Natural killer cell (primary cell): Measurements from ENCODE around the gene ATP13A3. TPM values are rescaled to one million over a fixed set of nuclear protein-coding genes. Genes with fewer than 3 reads are reported as not detected.

Experiments
- ATAC-seq, 3 donors: fragments of 150-1000 bp in 2 of 3; fragments of 200-7000 bp in 1 of 3; cut with Tn5 transposase; 1 replicate in 1 of 3; 2 replicates in 2 of 3; pipeline ENCODE4 v1.10.0; 2021; ENCODE audit warnings: mild to moderate bottlenecking in 2 of 3, moderate library complexity in 2 of 3
- DNase-seq, 2 donors: peaks; one replicate each; pipeline versions ENCODE4 v3.0.0 to v3.0.0-alpha.2; 2013 to 2021; ENCODE audit warnings: mixed read lengths in 1 of 2
- H3K27ac ChIP-seq: one replicate; pipeline ENCODE4 v1.5.1; 2013; ENCODE audit warnings: mild to moderate bottlenecking, low read length
- H3K27me3 ChIP-seq: one replicate; pipeline ENCODE4 v1.6.1; 2013; ENCODE audit warnings: low read length; ENCODE audit not compliant: control insufficient read depth, insufficient read depth
- H3K36me3 ChIP-seq: one replicate; pipeline ENCODE4 v1.6.1; 2013; ENCODE audit warnings: low read length; ENCODE audit not compliant: control insufficient read depth, insufficient read depth
- H3K4me1 ChIP-seq: one replicate; pipeline ENCODE4 v1.6.1; 2013; ENCODE audit warnings: low read length; ENCODE audit not compliant: control insufficient read depth, insufficient read depth
- H3K4me3 ChIP-seq: one replicate; pipeline ENCODE4 v1.5.1; 2013; ENCODE audit warnings: low read length
- H3K9me3 ChIP-seq: one replicate; pipeline ENCODE4 v1.6.1; 2013; ENCODE audit warnings: low read length; ENCODE audit not compliant: control insufficient read depth, insufficient read depth
- H3K27ac Mint-ChIP-seq, 2 donors: one replicate each; pipeline ENCODE4 v1.8.0; 2022; ENCODE audit warnings: mild to moderate bottlenecking in 2 of 2, mixed read lengths in 2 of 2, moderate library complexity in 1 of 2
- H3K27me3 Mint-ChIP-seq, 2 donors: one replicate each; pipeline ENCODE4 v1.8.0; 2022; ENCODE audit warnings: low read depth in 2 of 2, mixed read lengths in 2 of 2
- H3K36me3 Mint-ChIP-seq: one replicate; pipeline ENCODE4 v1.8.0; 2022; ENCODE audit warnings: mixed read lengths
- H3K4me1 Mint-ChIP-seq, 2 donors: one replicate each; pipeline ENCODE4 v1.8.0; 2022; ENCODE audit warnings: mixed read lengths in 2 of 2
- H3K4me3 Mint-ChIP-seq: one replicate; pipeline ENCODE4 v1.8.0; 2022; ENCODE audit warnings: mild to moderate bottlenecking, moderate library complexity, mixed read lengths
- H3K9me3 Mint-ChIP-seq, 2 donors: one replicate each; pipeline ENCODE4 v1.8.0; 2022; ENCODE audit warnings: mixed read lengths in 2 of 2
- WGBS: methylation state at CpG from one replicate; pipeline ENCODE4 v1.1.7; 2013; ENCODE audit warnings: missing lambda C conversion rate; ENCODE audit not compliant: insufficient coverage; 5-methylcytosine and 5-hydroxymethylcytosine counted together
- intact Hi-C: fragments of 100-400 bp; cut with micrococcal nuclease; formaldehyde crosslinking; loops from one replicate; pipeline ENCODE4 v1.14.2; 2022
- total RNA-seq, 4 donors: library from RNA; stranded (reverse); fragments of 120-200 nt in 1 of 4; gene quantifications; one replicate each; pipeline versions ENCODE4 v1.2.3 to v1.2.4, GENCODE V29; 2013 to 2022
- TF ChIP-seq, protein P1 (sequence below): fragments of 200-600 bp; IDR thresholded peaks from one replicate; pipeline ENCODE4 v1.8.0; 2022; ENCODE audit warnings: antibody characterized with exemption

The ATP13A3 gene
- total RNA-seq, 3 donors from 2014 or later (not counting 1 experiment from before 2014, with no cell fraction given): 62.9 to 79.2 (median 64.2) TPM

DNA sequence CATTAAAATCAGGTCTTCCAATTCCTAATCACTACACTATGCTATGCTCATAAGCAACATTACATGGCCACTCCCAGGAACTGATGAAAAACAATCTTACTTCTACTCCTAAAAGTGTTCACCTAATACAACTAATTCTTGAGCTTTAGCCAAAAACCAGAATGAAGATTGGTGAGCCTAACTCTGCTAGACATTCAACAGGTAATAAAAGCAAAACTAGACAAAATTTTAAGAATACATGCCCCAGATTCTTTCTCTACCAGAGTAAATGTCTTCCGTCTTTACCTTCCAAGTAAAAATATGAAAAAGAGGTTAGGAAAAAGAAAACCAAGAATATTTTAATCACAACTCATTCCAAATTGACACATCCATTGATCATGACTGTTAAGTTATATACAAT is 31.3 kb downstream of the ATP13A3 start:
- H3K9me3 Mint-ChIP-seq: no peaks in the 10 kb centered on the region
- Histone ChIP-seq H3K9me3 (no peaks in the 10 kb centered on the region), H3K4me3 (no peak overlapping the region), H3K36me3 (peaks cover 28% of the 10 kb centered on the region), H3K27me3 (no peaks in the 10 kb centered on the region), H3K4me1 (no peaks in the 10 kb centered on the region), H3K27ac (no peak overlapping the region)
- no peaks in the 10 kb centered on the region for H3K4me1 Mint-ChIP-seq
- H3K27me3 Mint-ChIP-seq: no peaks in the 10 kb centered on the region
- H3K27ac Mint-ChIP-seq: no peak overlapping the region
- WGBS: no CpG with 5 or more reads among the region's 1 CpG
- H3K4me3 Mint-ChIP-seq: no peak overlapping the region
- DNase-seq (no peak), ATAC-seq (no peak)
- intact Hi-C loops: no loop called here
- H3K36me3 Mint-ChIP-seq: peaks cover 6% of the 10 kb centered on the region
- TF ChIP-seq, protein P1, sequence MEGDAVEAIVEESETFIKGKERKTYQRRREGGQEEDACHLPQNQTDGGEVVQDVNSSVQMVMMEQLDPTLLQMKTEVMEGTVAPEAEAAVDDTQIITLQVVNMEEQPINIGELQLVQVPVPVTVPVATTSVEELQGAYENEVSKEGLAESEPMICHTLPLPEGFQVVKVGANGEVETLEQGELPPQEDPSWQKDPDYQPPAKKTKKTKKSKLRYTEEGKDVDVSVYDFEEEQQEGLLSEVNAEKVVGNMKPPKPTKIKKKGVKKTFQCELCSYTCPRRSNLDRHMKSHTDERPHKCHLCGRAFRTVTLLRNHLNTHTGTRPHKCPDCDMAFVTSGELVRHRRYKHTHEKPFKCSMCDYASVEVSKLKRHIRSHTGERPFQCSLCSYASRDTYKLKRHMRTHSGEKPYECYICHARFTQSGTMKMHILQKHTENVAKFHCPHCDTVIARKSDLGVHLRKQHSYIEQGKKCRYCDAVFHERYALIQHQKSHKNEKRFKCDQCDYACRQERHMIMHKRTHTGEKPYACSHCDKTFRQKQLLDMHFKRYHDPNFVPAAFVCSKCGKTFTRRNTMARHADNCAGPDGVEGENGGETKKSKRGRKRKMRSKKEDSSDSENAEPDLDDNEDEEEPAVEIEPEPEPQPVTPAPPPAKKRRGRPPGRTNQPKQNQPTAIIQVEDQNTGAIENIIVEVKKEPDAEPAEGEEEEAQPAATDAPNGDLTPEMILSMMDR: no peak

DNA sequence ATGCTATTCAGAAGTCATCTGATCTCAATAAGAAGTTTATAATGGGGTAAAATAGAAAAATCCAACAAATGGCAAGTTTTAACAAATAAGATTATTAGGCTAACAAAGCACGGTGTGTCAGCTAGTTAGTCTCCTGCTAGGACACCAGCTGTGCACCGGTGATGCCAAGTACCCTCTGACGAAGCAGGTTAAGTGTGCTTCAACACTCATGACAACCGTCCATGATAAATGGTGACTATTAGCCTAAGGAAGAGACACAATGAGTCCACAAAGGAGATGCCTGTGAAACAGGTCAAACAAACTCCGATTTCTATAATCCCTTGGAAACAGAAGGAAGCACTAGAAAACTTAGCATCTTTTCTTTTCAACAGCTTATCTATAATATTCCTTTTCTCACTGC is 36.5 kb downstream of the ATP13A3 start:
- peaks cover 58% of the 10 kb centered on the region for H3K36me3 ChIP-seq
- H3K36me3 Mint-ChIP-seq: peaks cover 6% of the 10 kb centered on the region
- WGBS: over 99% methylated on average over 5 of the region's 5 CpGs

DNA sequence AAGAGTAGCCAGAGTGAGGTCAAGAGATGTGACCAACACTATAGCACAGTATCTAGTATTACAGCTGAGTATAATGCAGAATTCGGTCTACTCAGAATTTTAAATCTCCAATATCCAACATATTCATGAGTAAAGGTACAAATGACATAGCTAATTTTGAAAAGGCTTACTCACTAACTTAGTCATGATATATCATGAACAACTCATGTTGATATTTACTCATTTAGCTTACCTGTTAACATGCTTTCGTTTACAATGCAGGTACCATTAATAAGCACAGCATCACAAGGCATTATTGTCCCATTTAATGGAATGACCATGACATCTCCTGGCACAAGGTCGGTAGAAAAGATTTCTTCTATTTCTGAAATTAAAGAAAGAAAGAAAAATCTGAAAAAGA is 36.9 kb downstream of the ATP13A3 start:
- Mint-ChIP-seq H3K27ac (no peak overlapping the region), H3K36me3 (peaks cover 6% of the 10 kb centered on the region), H3K9me3 (no peaks in the 10 kb centered on the region), H3K4me3 (no peak overlapping the region), H3K27me3 (no peaks in the 10 kb centered on the region), H3K4me1 (no peaks in the 10 kb centered on the region)
- DNase-seq: no peak
- no peak for ATAC-seq
- H3K4me1 ChIP-seq: no peaks in the 10 kb centered on the region
- 100% methylated on average over 1 of the region's 3 CpGs for WGBS
- H3K4me3 ChIP-seq: no peak overlapping the region
- no peak overlapping the region for H3K27ac ChIP-seq
- intact Hi-C loops: no loop called here
- no peaks in the 10 kb centered on the region for H3K27me3 ChIP-seq
- peaks cover 61% of the 10 kb centered on the region for H3K36me3 ChIP-seq
- TF ChIP-seq, protein P1: no peak
- no peaks in the 10 kb centered on the region for H3K9me3 ChIP-seq

More for the DNA sequence above, 36.5 kb downstream of the ATP13A3 start:
- Histone ChIP-seq H3K4me1 (no peaks in the 10 kb centered on the region), H3K27ac (no peak overlapping the region), H3K9me3 (no peaks in the 10 kb centered on the region), H3K27me3 (no peaks in the 10 kb centered on the region), H3K4me3 (no peak overlapping the region)
- no peak for ATAC-seq
- Mint-ChIP-seq H3K4me3 (no peak overlapping the region), H3K27me3 (no peaks in the 10 kb centered on the region), H3K4me1 (no peaks in the 10 kb centered on the region), H3K9me3 (no peaks in the 10 kb centered on the region), H3K27ac (no peak overlapping the region)
- TF ChIP-seq, protein P1: no peak
- DNase-seq: no peak
- intact Hi-C loops: no loop called here

DNA sequence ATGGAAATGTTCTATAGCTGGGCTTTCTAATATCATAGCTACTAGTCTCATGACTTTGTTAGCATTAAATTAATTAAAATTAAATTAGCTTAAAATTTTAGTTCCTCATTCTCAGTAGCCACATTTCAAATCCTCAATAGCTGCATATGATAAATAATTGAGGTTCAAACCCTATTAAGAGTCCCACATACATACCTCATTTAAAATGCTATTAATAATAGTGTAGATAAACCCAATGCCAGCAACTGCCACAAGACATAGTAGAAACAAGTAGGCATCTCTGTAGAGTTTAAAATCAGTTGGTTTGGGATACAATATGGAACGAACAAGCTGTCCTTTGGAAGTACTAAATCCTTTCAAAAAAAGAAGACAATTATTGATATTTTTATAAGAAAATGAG is 39.1 kb downstream of the ATP13A3 start:
- H3K36me3 ChIP-seq: peaks cover 59% of the 10 kb centered on the region
- H3K27ac Mint-ChIP-seq: no peak overlapping the region

More for the DNA sequence above, 39.1 kb downstream of the ATP13A3 start:
- Mint-ChIP-seq H3K27me3 (no peaks in the 10 kb centered on the region), H3K36me3 (peaks cover 11% of the 10 kb centered on the region), H3K4me3 (no peak overlapping the region), H3K9me3 (no peaks in the 10 kb centered on the region), H3K4me1 (no peaks in the 10 kb centered on the region)
- Histone ChIP-seq H3K27me3 (no peaks in the 10 kb centered on the region), H3K4me3 (no peak overlapping the region), H3K4me1 (no peaks in the 10 kb centered on the region), H3K9me3 (no peaks in the 10 kb centered on the region), H3K27ac (no peak overlapping the region)
- ATAC-seq (no peak), DNase-seq (no peak)
- TF ChIP-seq, protein P1: no peak
- intact Hi-C loops: no loop called here
- WGBS: no CpG with 5 or more reads among the region's 1 CpG
